Stimulated activated CD4-positive, alpha-beta T cell treated with anti-CD3 and anti-CD28 coated beads, Interleukin-1b, Interleukin-23, amount 100 ng/mL, for 4 hours (primary cell): Measurements from ENCODE around the gene FAM20C.

Experiments used
- DNase-seq, 2 donors: peaks; one replicate each; pipeline ENCODE4 v3.0.0-alpha.2; 2020; ENCODE audit warnings: low read depth in 2 of 2

Gene FAM20C

GRCh38 chr7:303884-304573 is 111.7 kb downstream of the FAM20C start:
- no peak for DNase-seq

GRCh38 chr7:304574-305409 is 112.4 kb downstream of the FAM20C start:
- no peak for DNase-seq

- DNase-seq: no peak
Observed at GRCh38 chr7:305410-306151, 113.2 kb downstream of the FAM20C start.

- no peak for DNase-seq
Observed at GRCh38 chr7:307970-308369, 115.6 kb downstream of the FAM20C start.

- no peak for DNase-seq
Observed at GRCh38 chr7:309586-310228, 117.3 kb downstream of the FAM20C start.
